PC-9 (cell line): ENCODE results near the gene TSNAX. TPM values are rescaled to one million over a fixed set of nuclear protein-coding genes. Genes with fewer than 3 reads are reported as not detected.

ENCODE experiments used
- BruUV-seq: library from RNA; stranded (reverse); fragments of 400-500 nt; replicated peaks from 2 replicates; lab custom pipeline; 2021; lab: Mats Ljungman, UMichigan
- CTCF ChIA-PET: fragments of 300-600 bp; sonication (Branson Sonifier 250); formaldehyde crosslinking; loops from one replicate; lab custom pipeline; 2022; ENCODE audit warnings: antibody characterized with exemption; lab: Charles Lee
- POLR2A ChIA-PET: fragments of 300-600 bp; sonication (Branson Sonifier 250); formaldehyde crosslinking; loops from one replicate; lab custom pipeline; 2022; ENCODE audit warnings: antibody characterized with exemption; ENCODE audit not compliant: unreplicated experiment; lab: Charles Lee
- DNase-seq, 2 experiments: peaks; one replicate each; pipeline versions ENCODE4 v3.0.0 to v3.0.0-alpha.2; 2015 to 2022; ENCODE audit warnings: mixed read lengths in 1 of 2
- H2AFZ ChIP-seq: fragments of 200-600 bp; sonication (generic); 2 replicates; pipeline ENCODE4 v1.8.1; 2017; ENCODE audit warnings: antibody characterized with exemption
- H3F3A ChIP-seq: fragments of 200-600 bp; sonication (generic); 2 replicates; pipeline ENCODE4 v1.8.1; 2017; ENCODE audit warnings: antibody characterized with exemption, mild to moderate bottlenecking, low read depth; ENCODE audit not compliant: insufficient read depth
- H3K27ac ChIP-seq: fragments of 200-600 bp; sonication (generic); 2 replicates; pipeline ENCODE4 v1.6.1; 2016; ENCODE audit warnings: mixed run types
- H3K27me3 ChIP-seq: fragments of 200-600 bp; sonication (generic); 2 replicates; pipeline ENCODE4 v1.6.1; 2016; ENCODE audit warnings: low read depth, mixed run types; ENCODE audit not compliant: insufficient read depth
- H3K36me3 ChIP-seq: fragments of 200-600 bp; sonication (generic); 2 replicates; pipeline ENCODE4 v1.6.1; 2016; ENCODE audit warnings: low read depth, mixed run types
- H3K4me1 ChIP-seq: fragments of 200-600 bp; sonication (generic); replicated peaks from 2 replicates; pipeline ENCODE4 v1.6.1; 2016; ENCODE audit warnings: mixed run types; ENCODE audit not compliant: insufficient read depth
- H3K4me2 ChIP-seq: fragments of 200-600 bp; sonication (generic); 2 replicates; pipeline ENCODE4 v1.6.1; 2017; ENCODE audit warnings: mixed run types
- H3K4me3 ChIP-seq: fragments of 200-600 bp; sonication (generic); 2 replicates; pipeline ENCODE4 v1.6.1; 2016; ENCODE audit warnings: mixed run types
- H3K79me2 ChIP-seq: fragments of 200-600 bp; sonication (generic); 2 replicates; pipeline ENCODE4 v1.6.1; 2017; ENCODE audit warnings: low read depth, mixed run types
- H3K9me2 ChIP-seq: fragments of 200-600 bp; sonication (generic); 2 replicates; pipeline ENCODE4 v1.8.1; 2017; ENCODE audit warnings: mild to moderate bottlenecking; ENCODE audit not compliant: insufficient read depth
- H3K9me3 ChIP-seq: fragments of 200-600 bp; sonication (generic); 2 replicates; pipeline ENCODE4 v1.8.1; 2016; ENCODE audit warnings: low read depth; ENCODE audit not compliant: insufficient read depth
- H4K20me1 ChIP-seq: fragments of 200-600 bp; sonication (generic); 2 replicates; pipeline ENCODE4 v1.8.1; 2017; ENCODE audit not compliant: insufficient read depth
- EZH2 ChIP-seq: fragments of 200-600 bp; sonication (generic); IDR thresholded peaks from 2 replicates; pipeline ENCODE4 v1.8.0; 2017; ENCODE audit warnings: antibody characterized with exemption, low read depth
- intact Hi-C: fragments of 100-400 bp; cut with micrococcal nuclease; formaldehyde crosslinking; loops from one replicate; pipeline ENCODE4 v1.10.0; 2022; ENCODE audit not compliant: unreplicated experiment
- total RNA-seq: library from RNA; stranded (reverse); gene quantifications from 2 replicates; pipeline ENCODE4 v1.2.3, GENCODE V29; 2021
- TF ChIP-seq, protein P1 (sequence below): fragments of 200-600 bp; sonication (generic); conservative IDR thresholded peaks from 2 replicates; pipeline ENCODE4 v1.6.1; 2017; ENCODE audit warnings: mixed run types, antibody characterized with exemption, mild to moderate bottlenecking, moderate library complexity

TSNAX gene
- total RNA-seq, 1 experiment from 2014 or later, result 32.1 TPM

- Histone ChIP-seq H3K4me1 (no peaks in the 10 kb centered on the region), H3K4me2 (no peak overlapping the region), H3K36me3 (peaks cover 20% of the 10 kb centered on the region), H3K9me2 (no peaks in the 10 kb centered on the region), H3K27ac (no peak overlapping the region), H2AFZ (no peak overlapping the region), H3K27me3 (no peaks in the 10 kb centered on the region), H3F3A (no peaks in the 10 kb centered on the region; the same call in 1 of the 2 replicates), H3K9me3 (no peaks in the 10 kb centered on the region), H3K79me2 (no peaks in the 10 kb centered on the region), H3K4me3 (no peak overlapping the region), H4K20me1 (no peaks in the 10 kb centered on the region; the same call in 1 of the 2 replicates)
- TF ChIP-seq, protein P1, sequence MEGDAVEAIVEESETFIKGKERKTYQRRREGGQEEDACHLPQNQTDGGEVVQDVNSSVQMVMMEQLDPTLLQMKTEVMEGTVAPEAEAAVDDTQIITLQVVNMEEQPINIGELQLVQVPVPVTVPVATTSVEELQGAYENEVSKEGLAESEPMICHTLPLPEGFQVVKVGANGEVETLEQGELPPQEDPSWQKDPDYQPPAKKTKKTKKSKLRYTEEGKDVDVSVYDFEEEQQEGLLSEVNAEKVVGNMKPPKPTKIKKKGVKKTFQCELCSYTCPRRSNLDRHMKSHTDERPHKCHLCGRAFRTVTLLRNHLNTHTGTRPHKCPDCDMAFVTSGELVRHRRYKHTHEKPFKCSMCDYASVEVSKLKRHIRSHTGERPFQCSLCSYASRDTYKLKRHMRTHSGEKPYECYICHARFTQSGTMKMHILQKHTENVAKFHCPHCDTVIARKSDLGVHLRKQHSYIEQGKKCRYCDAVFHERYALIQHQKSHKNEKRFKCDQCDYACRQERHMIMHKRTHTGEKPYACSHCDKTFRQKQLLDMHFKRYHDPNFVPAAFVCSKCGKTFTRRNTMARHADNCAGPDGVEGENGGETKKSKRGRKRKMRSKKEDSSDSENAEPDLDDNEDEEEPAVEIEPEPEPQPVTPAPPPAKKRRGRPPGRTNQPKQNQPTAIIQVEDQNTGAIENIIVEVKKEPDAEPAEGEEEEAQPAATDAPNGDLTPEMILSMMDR, result no peak
- TF ChIP-seq EZH2, result no peak
- ChIA-PET POLR2A (no interaction called here), CTCF (interaction anchor here (0.6 kb wide), 1 partner anchor 29 kb away, joined by 4 read pairs; no protein-coding TSS in a partner anchor)
- intact Hi-C loops, result no loop called here
- no TSS peak for BruUV-seq
- no peak for DNase-seq
Measured at GRCh38 chr1:231561647-231562383, 33.3 kb downstream of the TSNAX start.

DNA sequence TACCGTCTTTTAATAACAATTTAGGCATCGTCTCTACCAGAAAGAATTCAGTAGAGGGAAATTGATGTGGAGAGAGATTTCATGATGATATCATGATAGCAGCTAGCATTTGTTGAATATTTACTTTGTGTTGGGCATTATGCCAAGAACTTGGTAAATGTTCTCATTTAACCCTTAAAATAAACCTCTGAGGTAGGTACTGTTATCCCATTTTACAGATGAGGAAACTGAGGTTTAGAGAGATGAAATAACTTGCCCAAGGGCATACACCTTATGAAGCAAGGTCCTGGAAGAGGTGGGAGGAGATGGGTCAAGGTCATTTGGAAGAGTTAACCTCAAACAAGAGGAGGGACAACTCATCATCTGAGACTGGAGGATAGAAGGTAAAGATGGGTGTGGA is 34.8 kb downstream of the TSNAX start:
- CTCF ChIA-PET, result no interaction called here
- no peaks in the 10 kb centered on the region for H4K20me1 ChIP-seq
- POLR2A ChIA-PET, result no interaction called here
- H3K27ac ChIP-seq, result no peak overlapping the region
- H3K4me1 ChIP-seq, result no peaks in the 10 kb centered on the region
- no peak overlapping the region for H2AFZ ChIP-seq
- TF ChIP-seq, protein P1, result no peak
- TF ChIP-seq EZH2, result no peak
- H3K9me2 ChIP-seq, result no peaks in the 10 kb centered on the region
- H3K79me2 ChIP-seq, result no peaks in the 10 kb centered on the region
- no peaks in the 10 kb centered on the region for H3K9me3 ChIP-seq
- H3K4me3 ChIP-seq, result no peak overlapping the region
- peaks cover 22% of the 10 kb centered on the region for H3K36me3 ChIP-seq
- H3K27me3 ChIP-seq, result no peaks in the 10 kb centered on the region
- DNase-seq, result no peak
- H3F3A ChIP-seq, result no peaks in the 10 kb centered on the region; the same call in 1 of the 2 replicates
- intact Hi-C loops, result no loop called here
- no TSS peak for BruUV-seq
- H3K4me2 ChIP-seq, result no peak overlapping the region

DNA sequence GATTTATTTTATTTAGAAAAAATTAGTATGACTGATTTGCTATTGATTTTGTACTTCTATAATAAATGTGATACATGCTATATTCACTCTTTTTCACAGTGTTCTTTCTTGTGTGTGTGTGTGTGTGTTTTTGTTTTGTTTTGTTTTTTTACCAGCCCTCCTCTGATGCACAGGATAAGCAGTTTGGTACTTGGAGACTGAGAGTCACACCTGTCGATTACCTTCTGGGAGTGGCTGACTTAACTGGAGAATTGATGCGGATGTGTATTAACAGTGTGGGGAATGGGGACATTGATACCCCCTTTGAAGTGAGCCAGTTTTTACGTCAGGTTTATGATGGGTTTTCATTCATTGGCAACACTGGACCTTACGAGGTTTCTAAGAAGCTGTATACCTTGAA is 35.9 kb downstream of the TSNAX start:
- CTCF ChIA-PET, result no interaction called here
- DNase-seq, result no peak

More for the DNA sequence above, 35.9 kb downstream of the TSNAX start:
- Histone ChIP-seq H3K4me1 (no peaks in the 10 kb centered on the region), H3K27ac (no peak overlapping the region), H3K36me3 (peaks cover 22% of the 10 kb centered on the region), H3K4me2 (no peak overlapping the region), H2AFZ (no peak overlapping the region), H3K4me3 (no peak overlapping the region), H4K20me1 (no peaks in the 10 kb centered on the region), H3K27me3 (no peaks in the 10 kb centered on the region), H3F3A (no peaks in the 10 kb centered on the region; the same call in 1 of the 2 replicates), H3K9me2 (no peaks in the 10 kb centered on the region), H3K79me2 (no peaks in the 10 kb centered on the region), H3K9me3 (no peaks in the 10 kb centered on the region)
- POLR2A ChIA-PET, result no interaction called here
- BruUV-seq, result no TSS peak
- intact Hi-C loops, result no loop called here
- TF ChIP-seq, protein P1, result no peak
- TF ChIP-seq EZH2, result no peak
